Inflammatory macrophage (primary cell): ENCODE data around the gene PARP8.
A peak's percentile ranks its signal among the peaks of the same experiment; 100 is the strongest.

ENCODE experiments used
- DNase-seq, 2 donors: peaks; one replicate each; pipeline ENCODE4 v3.0.0-alpha.2; 2020 to 2022

The PARP8 gene

DNA sequence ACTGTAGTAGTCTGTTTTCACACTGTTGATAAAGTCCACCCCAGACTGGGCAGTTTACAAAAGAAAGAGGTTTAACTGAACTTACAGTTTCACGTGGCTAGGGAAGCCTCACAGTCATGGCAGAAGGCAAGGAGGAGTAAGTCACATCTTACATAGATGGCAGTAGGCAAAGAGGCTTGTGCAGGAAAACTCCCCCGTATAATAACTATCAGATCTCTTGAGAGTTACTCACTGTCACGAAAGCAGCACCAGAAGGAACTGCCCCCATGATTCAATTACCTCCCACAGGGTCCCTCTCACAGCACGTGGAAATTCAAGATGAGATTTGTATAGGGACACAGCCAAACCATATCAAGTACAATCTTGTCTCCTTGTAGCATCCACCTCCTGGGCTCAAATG lies 21.1 kb downstream of the PARP8 start:
- no peak for DNase-seq

DNA sequence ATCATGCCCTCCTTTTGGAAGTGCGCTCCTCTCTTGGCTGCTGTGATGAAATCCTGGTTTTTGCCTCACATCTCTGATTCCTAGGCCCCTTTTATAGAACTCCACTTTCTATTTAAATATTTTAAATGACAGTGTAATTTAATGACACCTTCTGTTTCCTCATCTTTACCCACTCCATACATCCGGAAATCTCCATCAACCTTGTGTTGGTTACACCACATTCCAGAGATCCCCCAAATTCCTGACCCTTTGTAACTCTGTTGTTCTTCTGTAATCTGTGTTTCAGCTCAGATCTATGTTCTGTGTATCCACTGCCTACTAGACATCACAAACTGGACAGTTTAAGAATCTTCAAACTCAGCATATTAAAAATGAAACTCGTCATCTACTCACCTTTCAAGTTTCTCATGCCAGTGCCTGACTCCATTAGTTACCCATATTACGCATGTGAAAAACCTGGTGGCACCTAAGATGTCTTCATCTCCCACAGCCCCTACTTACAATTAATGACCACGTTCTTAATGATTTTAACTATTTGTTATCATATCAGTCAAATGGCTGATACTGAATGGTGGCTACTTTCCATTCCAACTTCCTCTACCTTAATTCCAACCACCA lies 25.1 kb downstream of the PARP8 start:
- DNase-seq: no peak

DNA sequence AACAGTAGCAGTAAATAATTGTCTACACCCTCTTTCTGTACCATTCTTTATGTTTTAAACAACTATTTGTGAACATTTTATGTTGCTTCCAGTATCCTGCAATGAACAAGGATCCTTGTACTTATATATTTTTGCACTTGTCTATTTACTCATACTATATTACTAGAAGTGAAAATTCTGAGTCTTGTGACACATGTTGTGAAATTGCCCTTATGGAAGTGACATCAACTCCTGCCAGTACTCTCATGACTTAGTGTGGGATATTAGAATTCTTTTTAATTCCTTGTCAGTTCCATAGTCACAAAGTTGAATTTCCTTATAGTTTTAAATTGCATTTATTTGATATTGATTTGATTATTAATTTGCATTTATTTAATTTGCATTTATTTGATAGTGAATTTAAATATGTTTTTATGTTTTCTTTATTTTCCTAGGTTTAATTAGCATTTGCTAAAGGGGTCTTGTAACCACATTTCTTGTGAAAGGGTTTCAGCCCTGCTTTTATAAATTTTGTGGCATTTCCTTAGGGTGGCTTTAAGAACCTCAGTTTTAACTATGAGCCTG lies 27.7 kb downstream of the PARP8 start:
- peak; percentile 83 to 94 for DNase-seq

DNA sequence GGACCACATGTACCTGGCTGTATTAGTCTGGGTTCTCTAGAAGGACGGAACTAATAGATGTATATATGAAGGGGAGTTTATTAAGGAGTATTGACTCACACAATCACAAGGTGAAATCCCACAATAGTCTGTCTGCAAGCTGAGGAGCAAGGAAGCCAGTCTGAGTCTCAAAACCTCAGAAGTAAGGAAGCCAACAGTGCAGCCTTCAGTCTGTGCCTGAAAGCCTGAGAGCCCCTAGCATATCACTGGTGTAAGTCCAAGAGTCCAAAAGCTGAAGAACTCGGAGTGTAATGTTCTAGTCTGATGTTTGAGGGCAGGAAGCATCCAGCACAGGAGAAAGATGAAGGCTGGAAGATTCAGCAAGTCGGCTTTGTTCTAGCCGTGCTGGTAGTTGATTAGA lies 28.2 kb downstream of the PARP8 start:
- DNase-seq: peak; percentile 36 to 58

DNA sequence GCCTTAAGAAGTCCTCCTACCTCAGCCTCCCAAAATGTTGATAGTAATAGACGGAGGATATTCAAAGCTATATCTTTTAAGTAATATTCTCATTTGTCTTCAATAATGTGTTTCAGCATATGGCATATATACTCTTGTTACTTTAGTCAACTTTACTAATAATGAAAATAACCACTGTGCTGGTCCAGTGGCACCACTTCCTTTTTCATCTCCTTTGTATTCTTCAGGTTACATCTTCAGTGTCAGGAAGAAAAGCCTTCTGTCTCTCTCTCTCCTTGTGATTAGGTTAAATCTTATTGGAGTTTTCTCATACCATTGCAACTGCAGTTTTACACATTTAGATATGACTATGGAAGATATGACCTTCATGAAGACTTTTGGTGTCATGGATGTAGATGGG lies 31.3 kb downstream of the PARP8 start:
- no peak for DNase-seq

DNA sequence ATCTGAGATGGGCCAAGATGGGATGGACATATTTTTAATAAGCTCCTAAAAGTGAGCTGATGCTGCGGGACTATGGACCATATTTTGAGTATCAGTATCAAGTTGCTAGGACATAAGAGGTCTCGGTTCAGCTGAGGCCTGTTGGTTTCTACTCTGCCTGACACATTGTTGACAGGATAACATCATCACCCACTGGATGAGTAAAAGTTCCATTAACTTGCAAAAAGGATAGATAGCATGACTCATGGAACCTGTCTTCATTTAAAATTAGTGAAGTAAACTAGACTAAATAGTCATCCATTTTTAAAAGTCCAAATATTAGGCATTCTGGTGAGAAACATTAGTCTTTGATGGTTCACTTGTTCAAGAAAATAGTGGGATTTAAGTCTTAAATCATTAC lies 33.3 kb downstream of the PARP8 start:
- DNase-seq: no peak

DNA sequence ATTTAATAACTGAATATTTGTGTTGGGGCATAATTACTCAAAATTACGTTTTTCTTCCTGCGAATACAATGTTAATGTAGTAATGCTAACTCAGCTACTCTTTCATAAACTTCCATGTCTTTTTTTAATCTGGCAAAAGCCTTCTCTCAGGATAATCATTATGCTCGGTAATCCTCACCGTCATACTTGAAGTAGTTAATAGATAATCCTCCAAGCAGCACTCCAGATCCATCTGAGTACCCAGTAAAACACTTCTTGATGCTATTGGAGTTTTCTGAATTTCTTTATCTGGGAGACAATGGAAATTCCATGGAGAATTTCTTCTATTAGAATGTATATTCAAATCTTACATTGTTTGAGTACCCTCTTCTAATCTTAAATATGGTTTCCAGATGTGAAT lies 34.3 kb downstream of the PARP8 start:
- no peak for DNase-seq

DNA sequence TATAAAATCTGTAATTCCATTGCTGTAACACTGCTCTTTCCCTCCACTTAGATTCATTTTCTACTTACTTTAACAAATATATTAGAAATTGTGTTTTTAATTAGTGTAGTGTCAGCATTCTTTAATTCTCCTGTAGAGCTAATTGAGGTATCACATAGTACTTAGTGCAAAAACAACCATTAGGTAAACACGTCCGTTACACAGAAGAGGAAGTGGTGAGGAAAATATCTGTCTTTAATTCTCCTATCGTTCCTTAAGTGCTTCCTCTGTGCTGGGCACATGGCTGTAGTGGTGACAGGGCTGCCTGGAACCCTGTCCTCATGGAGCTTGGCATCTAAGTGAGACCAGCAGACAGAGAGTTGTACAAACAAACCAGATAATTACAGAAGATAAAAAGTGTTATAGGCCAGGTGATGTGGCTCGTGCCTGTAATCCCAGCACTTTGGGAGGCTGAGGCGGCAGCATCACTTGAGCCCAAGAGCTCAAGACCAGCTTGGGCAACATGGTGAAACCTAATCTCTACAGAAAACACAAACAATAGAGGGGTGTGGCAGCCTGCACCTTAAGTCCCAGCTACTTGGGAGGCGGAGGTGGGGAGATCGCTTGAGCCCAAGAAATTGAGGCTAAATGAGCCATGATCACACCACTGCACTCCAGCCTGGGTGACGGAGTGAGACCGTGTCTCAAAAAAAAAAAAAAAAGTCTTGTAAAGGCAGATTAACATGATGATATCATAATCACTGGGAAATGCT lies 36.4 kb downstream of the PARP8 start:
- no peak for DNase-seq

DNA sequence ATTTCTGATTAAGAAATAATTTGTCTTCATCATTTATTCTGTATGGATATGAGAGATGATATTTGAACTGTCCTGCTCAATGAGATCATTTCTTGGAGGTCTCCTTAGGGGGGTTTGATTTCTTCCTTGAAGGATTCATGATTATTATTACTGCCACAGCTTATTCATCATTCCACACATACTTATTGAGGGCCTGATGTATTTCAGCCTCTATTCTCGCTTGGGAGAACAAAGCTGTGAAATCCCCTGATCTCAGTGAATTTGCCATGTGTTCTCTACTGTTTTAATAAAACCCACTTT lies 36.9 kb downstream of the PARP8 start:
- DNase-seq: no peak

DNA sequence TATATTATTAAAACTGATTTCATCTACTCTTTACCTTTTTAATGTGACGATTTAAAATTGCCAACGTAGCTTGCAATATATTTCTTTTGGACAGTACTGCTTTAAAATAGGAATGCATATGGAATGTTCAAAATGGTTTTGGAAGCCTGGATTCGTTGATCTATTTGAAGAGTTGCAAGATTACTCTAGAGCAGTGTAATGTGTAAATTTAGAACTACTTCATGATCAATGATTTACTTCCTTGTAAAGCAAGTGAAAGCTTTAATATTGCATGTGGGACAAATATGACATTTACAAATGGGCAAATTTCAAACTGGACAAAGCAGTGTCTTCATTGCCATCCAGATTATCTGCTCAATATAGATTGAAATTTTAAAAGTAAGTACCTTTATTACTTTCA lies 38.3 kb downstream of the PARP8 start:
- DNase-seq: no peak

DNA sequence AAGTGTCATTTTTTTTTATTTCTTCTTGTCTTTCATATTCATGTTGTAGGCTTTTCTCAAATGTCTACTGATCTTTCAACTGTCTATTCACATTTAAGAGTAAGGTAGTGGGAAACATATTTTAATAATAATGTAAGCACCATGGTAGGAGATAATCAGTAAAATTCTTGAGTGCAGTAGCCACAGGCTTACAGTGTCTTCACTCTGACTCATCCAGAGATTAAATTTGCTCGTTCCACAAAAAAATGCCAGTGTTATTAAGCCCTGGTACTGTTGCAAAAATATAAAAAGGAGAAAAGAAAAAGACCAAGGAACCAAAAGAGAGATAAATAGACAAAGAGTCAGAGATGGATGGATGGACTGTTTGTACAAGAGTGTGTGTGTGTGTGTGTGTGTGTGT lies 43.0 kb downstream of the PARP8 start:
- DNase-seq: peak; percentile 20 to 29

DNA sequence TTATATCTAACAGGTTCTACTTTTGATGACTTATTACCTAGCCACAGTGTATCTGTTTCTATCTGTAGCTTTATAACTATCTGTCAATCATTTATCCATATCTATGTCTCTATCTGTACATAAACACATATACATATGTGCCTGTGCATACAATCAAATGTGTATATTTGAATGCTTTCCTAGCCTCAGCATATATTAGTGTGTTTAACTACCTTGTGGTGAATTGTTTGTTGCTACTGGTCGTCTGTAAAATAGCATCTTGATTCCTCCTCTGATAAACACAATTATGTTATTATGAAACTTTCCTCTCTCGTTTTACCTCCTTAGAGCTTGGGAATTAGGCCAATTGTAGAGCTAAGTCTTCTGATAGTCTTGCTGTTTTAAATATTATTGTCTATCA lies 44.4 kb downstream of the PARP8 start:
- no peak for DNase-seq

DNA sequence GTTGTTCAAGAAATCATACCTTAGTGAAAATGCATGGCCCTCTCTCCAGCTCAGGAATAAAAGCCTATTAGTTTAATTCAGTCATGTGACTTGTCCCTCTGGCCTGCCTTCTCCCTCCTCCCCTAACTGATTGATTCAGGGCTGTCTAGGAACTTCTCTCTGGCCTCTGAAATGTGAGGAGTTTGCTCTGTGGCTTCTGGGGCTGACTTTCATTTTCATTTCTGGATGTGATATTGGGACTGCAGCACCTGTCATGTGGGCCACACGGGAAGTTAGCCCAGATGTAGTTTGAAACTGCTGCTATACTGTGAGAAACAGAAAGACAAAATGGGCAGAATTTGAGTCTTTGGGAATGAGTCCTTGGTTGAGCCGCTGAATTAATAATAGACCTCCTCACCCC lies 44.8 kb downstream of the PARP8 start:
- peak; percentile 44 to 52 for DNase-seq

DNA sequence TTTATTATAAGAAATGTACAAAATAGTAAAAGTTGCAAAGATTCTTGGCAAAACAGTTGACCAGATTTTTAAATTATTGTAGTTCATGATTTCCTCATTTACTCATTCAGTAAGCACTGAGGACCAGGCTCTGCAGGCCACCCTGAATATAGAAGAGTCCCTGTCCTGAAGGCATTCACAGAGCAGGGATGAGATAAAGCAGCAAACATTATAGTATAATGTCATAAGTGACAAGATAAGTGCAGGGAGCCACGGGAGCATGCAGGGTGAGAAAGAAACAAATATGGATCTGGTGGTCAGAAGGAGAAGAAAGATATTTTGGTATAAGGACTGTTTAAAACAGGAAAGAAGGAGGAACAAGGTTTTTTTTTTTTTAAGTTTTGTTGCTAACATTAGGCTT lies 46.0 kb downstream of the PARP8 start:
- no peak for DNase-seq

DNA sequence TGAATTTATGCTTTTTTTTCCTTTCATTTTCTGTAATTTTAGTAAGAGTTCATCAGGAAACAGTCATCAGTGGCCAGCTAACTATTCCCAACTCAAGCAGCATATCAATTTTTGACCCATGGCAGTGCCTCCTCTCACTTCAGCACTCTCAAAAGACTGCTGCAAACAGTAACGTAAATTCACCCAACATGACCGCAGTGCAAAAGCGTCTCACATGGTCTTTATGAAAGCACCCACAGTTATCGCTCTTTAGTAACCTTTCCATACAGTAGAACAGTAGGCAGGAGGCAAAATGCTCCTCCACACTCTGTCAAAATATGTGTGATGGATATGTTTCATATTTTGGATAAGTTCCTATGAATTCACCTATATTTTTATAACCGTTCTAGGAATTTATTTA lies 48.6 kb downstream of the PARP8 start:
- no peak for DNase-seq

DNA sequence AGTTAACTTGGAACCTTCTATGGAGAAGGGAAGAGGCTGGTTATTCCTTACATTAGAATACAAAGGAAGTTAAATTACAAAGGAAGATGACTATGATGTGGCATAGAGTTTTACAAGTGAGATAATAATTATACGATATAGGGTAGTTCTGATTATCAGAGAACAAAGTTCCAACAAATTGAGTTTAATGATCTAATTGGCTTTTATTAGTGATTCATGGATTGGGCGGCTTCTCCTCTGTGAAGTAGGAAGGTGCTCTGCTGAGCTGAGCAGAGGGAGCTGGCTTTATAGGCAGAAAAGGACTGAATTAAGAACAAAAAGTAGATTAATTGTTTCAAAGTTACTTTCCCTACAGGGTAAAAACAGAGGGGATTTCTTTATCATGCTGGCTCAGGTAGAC lies 49.7 kb downstream of the PARP8 start:
- DNase-seq: no peak

DNA sequence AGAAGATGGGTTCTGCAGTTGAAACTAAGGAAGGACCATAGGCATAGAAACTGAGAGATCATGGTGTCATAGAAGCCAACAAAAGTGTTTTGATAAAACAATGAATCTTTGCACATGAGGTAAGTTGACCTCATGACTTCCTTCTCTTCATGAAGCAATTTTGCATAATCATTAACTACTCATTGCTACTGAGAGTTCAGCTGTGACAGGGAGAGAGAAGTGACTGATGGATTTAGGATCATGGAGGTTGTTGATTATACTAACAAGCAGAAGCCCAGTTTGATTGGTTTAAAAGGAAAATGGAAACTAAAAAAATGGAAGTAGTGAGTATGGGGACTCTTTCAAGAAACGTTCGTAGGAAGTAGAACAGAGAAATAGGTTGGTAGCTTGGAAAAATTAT lies 51.2 kb downstream of the PARP8 start:
- DNase-seq: peak; percentile 52 to 72

DNA sequence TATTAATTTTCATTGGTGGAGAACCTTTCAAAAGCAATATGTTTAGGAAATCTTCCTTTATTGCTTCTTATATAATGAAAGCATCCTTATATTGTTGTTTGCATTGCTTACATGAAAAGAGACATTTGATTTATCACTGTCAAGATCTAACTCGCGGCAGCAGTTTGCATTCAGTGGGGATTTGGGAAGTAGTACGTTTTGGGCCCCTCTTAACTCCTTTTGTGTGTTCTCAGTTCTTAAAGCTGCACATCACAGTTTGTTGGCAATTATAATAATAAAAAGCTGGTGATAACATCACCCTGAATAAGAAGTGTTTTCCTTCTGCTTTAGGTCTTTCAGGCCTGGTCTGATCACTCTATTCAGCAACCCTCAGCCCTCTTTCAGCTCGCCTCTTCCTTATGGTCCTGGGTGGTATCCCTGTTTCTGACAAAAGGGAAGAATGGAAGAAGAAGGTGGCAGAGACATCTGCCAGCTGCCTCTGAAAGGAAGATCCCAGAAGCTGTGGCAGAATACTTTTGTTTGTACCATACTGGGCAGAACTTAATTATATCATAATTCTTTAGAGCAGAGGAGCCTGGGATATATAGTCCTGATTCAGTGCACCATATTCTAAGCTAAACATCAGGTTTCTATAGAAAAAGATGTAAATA lies 53.7 kb downstream of the PARP8 start:
- DNase-seq: no peak

DNA sequence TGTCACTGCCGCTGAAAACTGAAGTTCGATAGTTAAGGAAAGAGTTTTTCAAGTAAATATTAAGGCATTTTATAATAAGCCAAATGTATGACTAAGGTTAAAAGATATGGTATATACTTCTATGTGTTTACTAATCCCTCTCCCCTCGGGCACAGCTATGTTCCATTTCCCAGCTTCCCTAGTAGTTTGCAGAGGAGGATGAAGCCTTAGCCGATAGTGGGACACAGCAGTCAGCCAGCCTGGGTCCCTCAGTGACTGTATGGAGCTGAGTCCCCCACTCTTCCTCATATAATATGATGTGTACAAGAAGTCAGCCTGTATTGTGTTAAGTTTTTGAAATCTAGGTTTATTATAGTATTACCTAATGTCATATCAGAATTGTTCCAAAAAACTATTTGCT lies 55.8 kb downstream of the PARP8 start:
- no peak for DNase-seq

DNA sequence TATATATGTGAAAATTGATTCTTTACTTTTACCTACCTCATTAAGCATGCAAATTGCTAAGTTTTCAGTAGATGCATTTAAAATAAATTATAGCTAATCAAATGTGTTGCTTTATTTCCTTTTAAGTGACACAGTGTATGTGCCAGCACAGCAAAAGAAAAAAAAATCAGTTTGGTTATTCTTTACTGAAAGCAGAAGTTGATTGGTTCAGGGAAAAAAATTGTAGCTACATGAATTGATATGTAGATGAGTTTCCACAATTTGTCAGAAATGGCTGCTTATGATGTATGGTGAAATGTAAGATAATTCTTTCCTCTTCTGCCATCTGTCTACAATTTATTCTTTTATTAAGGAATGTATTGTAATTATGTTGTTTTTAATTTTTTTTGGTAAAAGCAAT lies 57.8 kb downstream of the PARP8 start:
- DNase-seq: no peak

DNA sequence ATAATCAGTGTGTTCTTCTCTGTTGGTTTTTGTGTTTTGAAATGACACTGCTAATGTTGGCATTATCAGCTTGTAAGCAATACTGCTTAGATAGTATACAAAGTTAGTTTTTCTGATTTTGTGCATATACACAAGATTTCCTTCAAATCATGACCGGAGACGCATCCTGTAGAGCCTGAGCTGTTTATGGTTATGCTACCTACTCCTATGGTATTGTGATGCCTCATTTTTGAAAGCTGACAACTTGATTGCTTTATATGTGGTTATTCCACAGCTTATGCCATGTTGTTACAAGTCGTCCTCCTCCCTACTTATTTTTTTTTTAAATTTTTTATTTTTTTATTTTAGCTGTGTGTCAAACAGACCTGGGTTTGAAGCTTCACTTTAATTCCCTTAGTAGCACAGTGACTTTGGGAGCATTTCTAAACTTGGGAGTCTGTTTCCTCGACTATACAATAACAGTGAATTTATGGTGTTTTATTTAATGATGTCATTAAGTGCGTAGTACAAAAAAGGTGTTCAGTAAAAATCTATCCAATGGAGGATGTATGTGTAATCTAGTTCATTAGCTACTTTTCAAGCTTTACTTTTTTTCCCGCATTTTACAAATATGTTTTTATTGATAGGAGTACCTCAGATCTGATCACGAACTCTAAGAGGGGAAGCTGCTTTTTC lies 59.5 kb downstream of the PARP8 start:
- no peak for DNase-seq

DNA sequence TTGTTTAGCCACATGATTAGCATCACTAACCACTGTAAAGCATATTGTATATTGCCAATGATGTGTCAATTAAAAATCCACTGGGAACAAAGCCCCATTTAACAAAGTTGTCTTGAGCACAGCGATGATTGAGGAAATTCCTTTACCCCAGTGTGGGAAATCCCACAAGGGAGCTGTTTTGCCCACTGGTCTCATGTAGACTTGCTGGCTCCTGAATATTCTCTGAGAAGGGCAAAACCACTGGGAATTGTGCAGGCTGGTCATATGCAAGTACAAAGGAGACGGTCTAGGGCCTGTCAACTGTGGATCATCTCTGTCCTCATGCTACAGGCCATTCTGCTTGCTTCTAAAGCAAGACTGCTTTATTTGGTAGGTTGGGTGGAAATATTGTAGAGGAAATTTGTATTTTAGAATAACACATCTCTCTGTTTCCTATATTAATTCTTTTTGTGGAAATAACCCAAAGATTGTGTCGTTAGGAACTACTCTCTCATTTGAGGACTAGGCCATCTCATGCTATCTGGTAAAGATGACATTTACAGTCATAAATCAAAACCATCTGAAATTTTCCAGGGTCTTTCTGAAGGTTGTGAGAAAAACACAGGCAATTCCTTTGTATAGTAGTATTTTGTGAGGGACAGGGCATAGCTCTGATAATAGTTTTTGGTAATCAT lies 60.2 kb downstream of the PARP8 start:
- DNase-seq: no peak

DNA sequence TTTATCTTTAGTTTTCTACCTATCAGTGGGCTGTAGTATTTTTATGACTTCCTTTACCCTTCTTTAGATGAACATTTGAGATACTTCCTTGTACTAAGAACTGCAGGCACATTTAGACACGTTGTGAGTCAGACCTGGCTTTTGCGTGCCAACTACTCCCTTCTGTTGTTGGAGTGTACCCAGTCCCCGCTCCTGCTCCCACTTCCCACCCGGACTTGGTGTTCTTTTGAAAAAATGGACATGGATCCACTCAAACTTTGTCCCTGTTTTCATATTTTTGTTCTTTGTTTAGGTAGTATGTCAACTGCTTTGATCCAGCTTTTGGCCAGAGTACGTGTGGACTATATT lies 60.7 kb downstream of the PARP8 start:
- DNase-seq: peak in 1 of 2 donors; percentile 60
